AG08396 (cell line): ENCODE results near the gene C9.
"Not testable (repeated sequence)": the region's sequence is repeated elsewhere in the genome, so short reads cannot be mapped to it uniquely, and the experiment has no call there.

Experiments
- DNase-seq: peaks from one replicate; pipeline ENCODE4 v3.0.0; 2012; ENCODE audit warnings: low spot score, mixed read lengths

The C9 gene

DNA sequence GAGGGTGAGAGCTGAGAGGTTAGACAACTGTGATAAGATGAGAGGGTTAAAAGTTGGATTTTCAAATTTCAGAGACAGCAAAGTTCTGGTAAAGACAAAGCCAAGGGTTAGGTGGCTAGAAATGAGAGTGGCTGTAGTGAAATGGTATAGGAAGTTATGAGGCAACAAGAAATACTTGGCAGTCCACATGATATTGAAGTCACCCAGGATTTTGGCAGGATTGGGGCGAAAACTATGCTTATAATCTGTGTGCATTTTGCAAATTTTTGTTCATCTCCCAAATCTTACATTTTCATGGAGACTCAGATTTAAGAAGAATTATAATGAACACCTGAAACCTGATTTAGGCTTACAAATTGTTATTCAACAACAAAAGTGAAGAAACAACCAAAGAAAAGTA lies 35.6 kb downstream of the C9 start:
- no peak for DNase-seq

DNA sequence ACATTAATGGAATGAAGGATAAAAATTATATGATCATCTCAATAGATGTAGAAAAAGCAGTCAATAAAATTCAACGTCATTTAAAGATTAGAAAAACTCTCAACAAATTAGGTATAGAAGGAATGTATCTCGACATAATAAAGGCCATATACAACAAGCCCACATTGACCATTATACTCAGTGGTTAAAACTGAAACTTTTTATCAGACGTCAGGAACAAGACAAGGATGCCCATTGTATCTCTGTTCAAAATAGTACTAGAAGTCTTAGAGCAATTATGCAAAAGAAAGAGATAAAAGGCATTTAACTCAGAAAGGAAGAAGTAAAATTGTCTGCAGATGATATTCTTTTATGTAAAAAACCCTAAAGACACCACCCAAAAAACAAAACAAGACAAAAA lies 40.8 kb downstream of the C9 start:
- no peak for DNase-seq

DNA sequence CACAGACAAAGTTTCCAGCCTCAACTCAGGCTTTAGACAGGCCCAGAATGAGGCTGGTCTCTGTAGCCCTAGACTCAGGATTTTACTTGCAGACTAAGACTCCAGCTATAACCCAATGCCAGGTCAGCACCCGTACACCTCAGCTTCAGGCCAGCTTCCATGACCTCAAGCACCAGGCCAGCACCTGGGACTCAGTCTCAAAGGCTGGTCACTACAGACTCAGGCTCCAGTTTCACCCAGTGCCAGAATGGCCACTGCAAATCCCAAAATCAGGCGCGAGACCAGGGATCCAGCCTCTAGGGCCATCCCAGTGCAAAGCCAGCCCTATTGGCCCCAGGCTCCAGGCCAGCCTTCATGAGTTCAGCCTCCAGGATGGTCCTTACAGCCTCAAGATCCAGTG lies 44.9 kb downstream of the C9 start:
- no peak for DNase-seq

DNA sequence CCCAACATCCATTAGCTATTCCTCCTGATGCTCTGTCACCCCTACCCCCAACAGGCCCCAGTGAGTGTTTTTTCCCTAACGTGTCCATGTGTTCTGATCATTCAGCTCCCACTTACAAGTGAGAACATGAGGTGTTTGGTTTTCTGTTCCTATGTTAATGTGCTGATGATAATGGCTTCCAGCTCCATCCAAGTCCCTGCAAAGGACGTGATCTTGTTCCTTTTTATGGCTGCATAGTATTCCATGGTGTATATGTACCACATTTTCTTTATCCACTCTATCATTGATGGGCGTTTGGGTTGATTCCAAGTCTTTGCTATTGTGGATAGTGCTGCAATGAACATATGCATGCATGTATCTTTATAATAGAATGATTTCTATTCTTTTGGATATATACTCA lies 47.8 kb downstream of the C9 start:
- not testable (repeated sequence) for DNase-seq

DNA sequence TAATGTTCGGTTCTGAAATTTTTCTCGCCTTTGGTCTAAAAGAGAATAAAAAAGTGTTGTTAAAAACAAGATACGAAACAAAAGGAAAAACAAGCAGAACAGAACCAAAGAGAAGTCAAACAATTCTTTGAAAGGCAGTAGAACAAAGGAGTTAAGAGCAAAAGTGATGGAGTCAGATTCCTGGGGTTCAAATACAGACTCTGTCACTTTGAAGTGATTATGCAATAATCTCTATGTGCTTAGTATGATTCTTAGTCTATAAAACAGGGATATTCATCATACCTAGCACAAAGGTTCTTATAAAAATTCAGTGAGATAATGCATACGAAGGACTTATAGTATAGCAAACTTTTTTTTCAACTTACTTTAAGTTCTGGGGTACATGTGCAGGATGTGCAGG lies 48.3 kb downstream of the C9 start:
- DNase-seq = no peak

DNA sequence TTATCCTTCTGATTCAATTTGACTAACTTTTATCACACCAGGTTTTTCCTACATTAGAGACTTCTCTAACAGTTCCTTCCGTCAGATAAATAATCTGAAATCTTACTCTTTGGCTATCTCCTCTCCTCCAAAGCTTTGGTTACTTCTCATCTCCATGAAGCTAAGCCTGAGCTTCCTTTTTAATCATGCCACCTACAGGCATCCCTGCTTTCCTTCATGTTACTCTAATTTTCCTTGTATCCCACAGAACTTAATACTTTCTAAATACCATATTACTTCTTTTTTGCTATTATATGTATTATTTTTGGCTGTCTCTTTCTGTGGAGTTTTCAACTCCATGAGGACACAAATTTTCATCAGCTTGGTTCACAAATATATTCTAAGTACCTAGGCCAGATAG lies 49.7 kb downstream of the C9 start:
- no peak for DNase-seq

DNA sequence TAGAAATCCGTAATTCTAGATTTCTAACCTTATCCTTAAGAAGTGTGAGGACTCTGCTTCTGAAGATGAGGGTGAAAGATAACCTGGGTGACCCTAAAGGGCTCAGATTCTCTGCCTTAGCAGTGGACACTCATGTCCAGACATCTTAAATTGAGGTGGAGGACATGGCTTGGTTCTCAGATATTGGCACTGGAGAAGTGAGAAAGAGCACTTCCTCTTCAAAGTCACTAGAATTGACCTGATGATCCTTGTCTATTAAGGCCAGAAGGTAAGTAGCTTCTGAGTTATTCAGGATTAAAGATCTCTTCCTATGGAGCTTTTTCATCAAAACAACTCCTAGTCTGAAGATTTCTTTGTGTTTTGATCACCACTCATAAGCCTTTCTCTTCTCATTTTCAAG lies 54.8 kb downstream of the C9 start:
- DNase-seq = no peak

DNA sequence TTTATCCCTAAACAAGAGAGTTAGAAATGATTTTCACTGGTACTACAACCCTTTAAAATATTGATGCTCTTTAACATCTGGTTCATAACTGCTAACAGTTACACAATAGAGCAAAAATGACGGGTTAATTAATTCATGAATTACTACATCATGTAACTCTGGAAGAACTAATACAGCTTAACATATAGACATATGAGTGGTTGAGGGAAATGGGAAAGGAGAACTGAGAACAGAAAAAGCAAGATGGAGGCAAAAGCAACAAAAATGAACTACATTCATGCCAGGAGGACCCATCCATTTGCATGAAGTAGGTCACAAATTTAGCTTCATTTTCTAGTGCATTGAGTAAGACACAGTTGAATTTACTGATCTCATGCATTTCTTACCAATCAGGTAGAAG lies 61.8 kb downstream of the C9 start:
- DNase-seq = no peak

DNA sequence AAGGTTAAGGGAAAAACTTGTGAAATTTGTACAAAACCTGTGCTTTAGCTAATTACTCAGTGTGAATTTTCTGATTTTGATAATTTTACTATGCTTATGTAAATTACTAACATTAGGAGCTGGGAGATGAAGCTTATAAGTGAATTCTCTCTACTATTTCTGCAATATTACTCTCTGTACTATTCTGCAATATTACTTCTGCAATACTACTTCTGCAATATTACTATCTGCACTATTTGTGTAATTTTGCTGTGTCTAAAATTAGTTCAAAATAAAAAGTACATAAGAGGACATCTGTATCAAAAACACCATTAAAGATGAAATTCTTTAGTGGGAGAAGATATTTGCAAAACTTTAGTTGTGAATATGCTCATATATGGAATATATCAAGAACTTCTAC lies 62.9 kb downstream of the C9 start:
- no peak for DNase-seq

DNA sequence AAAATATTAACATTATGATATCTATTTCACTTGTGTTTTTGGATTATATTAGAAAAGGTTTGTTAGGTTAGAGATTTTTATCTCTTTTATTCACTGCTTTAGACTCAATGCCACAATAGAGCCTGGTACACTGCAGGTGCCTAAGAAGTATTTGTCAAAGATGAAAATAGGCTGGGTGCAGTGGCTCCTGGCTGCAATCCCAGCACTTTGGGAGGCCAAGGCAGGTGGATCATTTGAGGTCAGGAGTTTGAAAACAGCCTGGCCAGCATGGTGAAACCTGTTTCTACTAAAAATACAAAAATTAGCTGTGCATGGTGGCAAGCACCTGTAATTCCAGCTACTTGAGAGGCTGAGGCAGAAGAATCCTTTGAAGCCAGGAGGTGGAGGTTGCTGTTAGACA lies 64.3 kb downstream of the C9 start:
- DNase-seq = no peak

DNA sequence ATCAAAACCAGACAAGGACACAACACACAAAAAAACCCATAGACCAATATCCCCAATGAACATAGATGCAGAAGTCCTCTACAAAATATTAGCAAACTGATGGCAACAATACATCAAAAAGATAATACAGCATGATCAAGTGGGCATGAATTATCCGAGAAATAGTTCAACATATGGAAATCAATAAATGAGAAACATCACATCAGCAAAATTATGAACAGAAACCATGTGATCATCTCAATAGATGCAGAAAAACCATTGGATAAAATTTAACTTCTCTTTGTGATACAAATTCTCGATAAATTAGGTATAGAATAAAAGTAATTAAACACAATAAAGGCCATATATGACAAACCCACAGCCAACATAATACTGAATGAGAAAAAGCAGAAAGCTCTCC lies 69.6 kb downstream of the C9 start:
- no peak for DNase-seq

DNA sequence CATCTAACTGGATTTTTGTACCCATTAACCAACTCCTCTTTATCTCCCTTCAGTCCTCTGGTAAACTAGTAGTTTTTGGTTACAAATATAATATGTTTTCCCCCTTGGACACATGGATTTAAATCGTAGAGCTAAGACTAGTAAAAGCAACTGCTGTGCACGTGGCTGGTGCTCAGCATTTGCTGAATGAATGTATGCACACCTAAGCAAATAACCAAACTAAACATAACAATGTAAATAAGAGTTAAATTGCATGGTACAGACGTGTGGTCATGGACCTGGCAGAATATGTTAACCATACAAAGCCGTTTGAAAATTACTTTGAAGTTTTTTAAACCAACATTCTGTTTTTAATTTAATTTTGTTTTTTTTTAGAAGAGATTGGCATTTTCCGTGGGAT lies 79.7 kb downstream of the C9 start:
- DNase-seq = no peak

DNA sequence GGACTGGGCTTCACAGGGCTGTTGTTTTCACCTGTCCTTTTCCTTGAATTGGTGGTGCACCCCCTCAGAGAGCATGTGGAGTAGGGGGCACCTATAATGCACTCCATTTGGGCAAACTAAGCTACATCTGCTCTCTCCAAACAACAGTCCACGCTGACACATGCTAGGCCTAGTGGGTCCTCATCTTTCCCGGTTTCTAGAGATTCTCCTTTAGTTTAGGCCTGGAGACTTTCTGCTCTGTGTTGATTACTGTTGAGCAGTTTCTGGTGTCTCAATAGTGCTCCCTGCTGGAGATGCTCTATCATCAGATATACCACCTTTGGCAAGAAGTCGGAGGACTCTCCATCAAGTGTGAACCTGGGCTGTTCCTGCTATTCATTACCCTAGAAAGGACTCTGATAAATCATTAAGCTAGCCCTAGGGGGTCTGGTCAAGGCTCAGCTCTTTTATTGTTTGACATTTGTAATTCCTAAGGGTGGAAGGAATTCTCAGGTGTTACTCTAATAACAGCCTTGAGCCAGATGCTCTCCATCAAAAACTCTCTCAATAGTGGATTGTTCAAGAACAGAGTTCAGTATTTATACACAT lies 81.0 kb downstream of the C9 start:
- peak; percentile 71 for DNase-seq

DNA sequence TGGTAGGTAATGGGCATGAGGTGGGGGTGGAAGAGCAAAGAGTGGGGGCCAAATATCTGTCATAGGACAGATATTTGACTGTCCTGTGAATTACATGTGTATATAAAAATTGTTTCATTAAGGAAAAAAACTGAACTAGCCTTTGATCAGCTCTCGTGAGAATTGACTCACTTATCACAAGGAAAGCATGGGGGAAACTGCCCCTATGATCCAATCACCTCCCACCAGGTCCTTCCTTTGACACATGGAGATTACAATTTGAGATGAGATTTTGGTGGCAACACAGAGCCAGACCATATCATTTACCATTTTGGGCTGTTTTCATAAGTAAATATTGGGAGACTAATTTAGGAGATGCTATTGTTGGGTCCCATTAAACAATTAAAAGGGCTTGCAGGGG lies 81.7 kb downstream of the C9 start:
- DNase-seq = no peak

DNA sequence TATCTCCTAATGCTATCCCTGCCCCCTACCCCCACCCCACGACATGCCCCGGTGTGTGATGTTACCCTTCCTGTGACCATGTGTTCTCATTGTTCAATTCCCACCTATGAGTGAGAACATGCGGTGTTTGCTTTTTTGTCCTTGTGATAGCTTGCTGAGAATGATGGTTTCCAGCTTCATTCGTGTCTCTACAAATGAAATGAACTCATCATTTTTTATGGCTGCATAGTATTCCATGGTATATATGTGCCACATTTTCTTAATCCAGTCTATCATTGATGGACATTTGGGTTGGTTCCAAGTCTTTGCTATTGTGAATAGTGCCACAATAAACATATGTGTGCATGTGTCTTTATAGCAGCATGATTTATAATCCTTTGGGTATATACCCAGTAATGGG lies 88.4 kb downstream of the C9 start:
- DNase-seq = not testable (repeated sequence)

DNA sequence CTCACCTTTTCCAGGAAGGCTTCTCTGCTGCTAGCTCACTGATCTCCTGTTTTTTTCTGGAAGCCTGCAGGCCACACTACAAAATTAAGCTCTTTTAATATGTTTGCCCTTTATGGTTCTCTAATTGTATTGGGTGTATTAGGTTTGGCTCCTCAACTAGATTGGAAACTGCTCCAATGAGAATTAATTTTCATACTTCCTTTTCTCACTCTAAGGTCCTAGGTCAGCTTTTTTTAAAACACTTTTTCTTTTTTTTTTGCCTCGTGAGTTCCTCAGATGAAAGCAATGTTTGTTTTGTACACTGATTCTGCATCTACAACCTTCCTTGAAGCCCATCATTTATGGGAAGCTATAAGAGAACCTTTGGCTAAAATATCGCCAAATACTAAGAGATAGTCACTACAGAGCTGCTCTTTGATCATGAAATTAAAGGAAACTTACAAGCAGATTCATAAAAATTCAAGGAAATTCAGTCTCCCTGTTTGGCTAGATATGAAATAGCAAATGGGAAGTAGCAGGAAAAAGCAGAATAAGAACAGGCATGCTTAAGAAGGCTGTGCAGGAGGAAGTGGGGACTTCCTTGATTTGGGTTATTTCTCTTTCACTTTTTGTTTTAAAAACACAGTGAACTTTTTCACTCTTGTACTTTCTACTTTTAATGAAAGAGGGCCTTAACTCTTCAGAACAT lies 89.8 kb downstream of the C9 start:
- no peak for DNase-seq

DNA sequence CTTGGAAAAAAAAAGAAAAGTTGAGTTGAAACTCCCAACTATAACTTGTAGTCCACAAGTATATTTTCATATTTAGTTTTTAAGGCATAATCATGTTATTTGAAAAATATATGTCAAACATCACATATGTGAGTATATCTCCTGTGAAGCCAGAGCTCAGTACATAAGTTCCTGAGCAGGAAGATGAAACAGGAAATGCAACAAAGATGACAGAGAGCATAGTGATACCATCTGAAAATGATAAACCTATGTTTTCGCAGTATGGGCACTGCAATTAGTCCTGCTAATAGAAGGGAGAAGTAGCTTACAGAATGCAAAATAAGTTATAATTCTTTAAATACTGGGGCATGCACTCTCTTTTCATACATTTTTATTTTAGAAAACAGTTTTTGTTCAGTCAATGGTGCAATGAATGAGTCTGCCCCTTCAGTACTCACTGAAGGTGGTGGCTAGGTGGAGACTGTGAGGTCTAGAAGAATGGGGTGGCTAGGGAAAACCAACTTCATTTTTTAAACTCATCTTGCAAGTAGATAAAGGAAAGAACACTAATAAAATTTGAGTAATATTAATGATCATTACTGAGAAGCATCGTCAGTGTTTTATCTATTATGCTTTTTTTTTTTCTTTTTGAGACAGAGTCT lies 90.9 kb downstream of the C9 start:
- no peak for DNase-seq

DNA sequence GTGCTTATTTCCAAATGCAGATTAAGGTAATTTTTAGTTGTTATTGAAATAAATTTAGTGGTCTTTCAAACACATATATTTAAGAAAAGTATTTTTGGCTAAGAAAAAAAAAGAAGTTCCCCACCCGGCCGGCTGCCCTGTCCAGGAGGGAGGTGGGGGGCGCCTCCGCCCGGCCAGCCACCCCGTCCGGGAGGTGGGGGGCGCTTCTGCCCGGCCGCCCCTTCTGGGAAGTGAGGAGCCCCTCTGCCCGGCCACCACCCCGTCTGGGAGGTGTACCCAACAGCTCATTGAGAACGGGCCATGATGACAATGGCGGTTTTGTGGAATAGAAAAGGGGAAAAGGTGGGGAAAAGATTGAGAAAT lies 91.4 kb downstream of the C9 start:
- DNase-seq = not testable (repeated sequence)

DNA sequence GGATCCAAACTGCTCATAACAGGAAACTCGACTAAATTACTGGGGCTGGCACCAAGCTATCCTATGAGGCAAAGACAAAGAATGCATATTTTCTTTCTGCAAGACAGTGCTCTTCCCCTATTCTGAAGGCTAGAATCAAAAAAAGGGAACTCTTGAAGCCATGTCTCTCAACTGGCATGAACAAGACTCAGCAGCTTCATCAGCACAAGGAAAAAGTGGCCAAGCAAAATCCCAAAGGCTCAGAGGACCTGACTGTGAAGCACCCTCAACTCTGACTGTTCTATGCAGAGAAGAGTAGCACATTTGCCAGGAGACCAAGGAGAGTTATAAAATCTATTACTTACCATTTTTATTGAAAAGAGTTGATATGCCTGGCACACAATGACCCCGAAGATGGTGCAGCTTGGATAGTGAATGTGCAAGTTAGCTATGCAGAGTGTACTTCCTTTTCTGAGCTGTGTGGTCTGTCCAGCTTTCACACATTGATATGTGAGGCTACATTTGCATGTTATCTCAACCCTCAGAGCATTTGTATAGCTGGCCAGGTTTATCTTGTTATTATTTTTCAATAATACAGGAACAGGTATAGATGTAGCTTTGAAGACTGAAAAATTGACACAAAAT lies 94.0 kb downstream of the C9 start:
- no peak for DNase-seq

DNA sequence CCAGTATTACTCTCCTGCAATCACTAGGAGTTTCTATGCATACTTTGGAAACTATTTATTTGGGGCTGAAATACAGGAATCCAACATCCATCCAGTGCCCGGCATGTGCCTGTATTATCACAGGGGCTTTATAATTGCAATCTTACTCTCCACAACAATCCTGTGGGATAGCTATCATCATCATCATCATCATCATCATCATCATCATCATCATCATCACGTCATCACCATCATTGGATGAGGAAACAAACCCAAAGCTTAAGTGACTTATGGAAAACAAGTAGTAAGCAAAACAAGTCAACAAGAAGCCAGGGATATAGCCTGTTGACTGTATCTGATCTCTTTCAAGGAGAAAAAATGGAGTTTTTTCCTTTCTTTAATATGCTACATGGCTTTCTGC lies 97.1 kb downstream of the C9 start:
- no peak for DNase-seq

DNA sequence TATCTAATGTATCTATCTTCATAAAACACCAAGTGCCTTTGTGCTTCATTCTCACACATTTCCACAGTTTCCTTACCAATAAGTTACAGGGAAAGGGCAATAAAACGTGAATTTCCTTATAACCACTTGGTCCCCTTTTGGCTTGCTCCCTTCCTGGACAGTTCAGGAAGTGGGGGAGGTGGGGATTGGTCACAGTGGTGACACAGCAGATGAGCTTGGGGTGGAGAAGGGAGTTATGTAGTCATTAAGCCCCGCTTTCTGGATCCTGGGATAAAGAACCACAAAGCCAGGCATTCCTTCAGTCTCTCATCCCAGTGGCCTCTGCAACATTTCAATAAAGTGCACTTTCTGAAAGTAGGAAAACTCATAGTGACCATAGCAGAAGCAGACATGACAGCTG lies 97.9 kb downstream of the C9 start:
- no peak for DNase-seq

DNA sequence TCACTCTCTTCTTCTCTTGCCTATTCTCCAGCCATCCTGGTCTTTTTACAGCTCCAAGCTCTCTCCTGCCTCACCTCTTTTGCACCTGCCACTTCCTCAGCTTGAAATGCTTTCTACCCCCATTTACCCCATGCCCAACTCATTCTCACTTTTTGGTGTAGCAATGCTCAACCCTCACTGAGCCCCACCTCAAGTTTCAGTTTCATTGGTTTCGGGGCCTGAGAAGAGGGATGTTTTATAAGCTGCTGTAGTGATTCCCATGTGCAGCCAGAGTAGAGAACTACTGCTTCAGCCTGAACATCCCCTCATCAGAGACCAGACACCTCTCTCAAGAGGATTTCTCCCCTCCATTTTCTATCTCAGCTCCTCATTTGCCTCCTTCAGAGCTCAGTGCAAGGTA lies 99.8 kb downstream of the C9 start:
- DNase-seq = no peak

DNA sequence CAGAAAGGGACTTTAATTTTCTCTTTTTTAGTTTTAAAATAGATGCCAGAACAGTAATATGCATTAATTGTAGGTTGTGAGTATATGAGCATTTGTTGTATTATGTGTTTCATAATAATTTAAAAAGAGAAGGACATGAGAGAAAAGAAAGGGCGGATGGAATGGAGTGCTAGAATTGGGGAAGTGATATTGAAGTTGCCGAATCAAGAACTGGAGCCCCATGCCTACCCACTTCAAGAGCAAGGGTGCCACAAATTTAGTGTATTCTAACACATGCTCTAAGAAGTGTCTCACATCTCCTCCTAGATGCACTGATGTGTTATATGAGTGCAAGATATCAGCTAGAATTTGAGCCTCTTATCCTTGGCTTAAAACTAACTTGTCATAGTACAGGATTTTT lies 101.3 kb downstream of the C9 start:
- DNase-seq = no peak

DNA sequence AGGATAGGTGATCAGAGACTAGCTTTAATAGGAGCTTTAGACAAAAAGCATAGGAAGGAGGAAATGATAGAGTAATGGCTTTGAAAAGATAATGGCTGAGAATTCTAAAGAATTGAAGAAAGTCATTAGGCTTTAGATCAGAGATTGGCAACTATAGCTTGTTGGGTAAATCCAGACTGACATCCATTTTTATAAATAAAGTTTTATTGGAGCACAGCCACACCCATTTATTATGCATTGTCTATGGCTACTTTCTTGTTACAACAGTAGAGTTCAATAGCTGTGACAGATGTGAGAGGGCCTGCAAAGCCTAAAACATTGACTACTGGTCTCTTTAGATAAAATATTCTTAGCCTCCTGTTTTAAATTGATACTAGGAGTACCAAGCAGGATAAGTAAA lies 104.2 kb downstream of the C9 start:
- DNase-seq = no peak
